ENCODE results near the gene MIF4GD. TPM values are rescaled to one million over a fixed set of nuclear protein-coding genes. Genes with fewer than 3 reads are reported as not detected.
"Not testable (repeated sequence)": the region's sequence is repeated elsewhere in the genome, so short reads cannot be mapped to it uniquely, and the experiment has no call there.

Gene MIF4GD
- total and polyA plus RNA-seq, 10 donors = 27.1 to 47.3 (median 36.8) TPM

GRCh38 chr17:75285123-75285522 lies 14.1 kb upstream of the MIF4GD start:
- H3K36me3 ChIP-seq = peaks cover 0 to 64% (median 35%) of the 10 kb centered on the region in 6 donors
- H3K27me3 ChIP-seq (replicated peaks in 1 of 7) = no peaks in the 10 kb centered on the region
- WGBS, 5 donors = 79 to 94% (median 86%) methylated on average over 6 of the region's 6 CpGs
- no peak overlapping the region for H3K27ac ChIP-seq
- DNase-seq = no peak
- TF ChIP-seq CTCF (IDR thresholded peaks at IDR 0.05 in 8 of 11, conservative IDR thresholded peaks at IDR 0.05 in 3 of 11) (no peak), POLR2A (IDR thresholded peaks at IDR 0.05) (no peak), POLR2AphosphoS5 (IDR thresholded peaks at IDR 0.05) (no peak)
- intact Hi-C loops (cut with DNase I; ENCODE audit: low total_unique reads) = no loop called here
- H3K4me3 ChIP-seq = no peak overlapping the region
- no peaks in the 10 kb centered on the region for H3K9me3 ChIP-seq
- H3K4me1 ChIP-seq = peaks cover 6 to 29% (median 20%) of the 10 kb centered on the region in 6 donors

GRCh38 chr17:75280189-75280588 lies 9.2 kb upstream of the MIF4GD start:
- H3K4me1 ChIP-seq; H3K9me3 ChIP-seq; intact Hi-C loops (cut with DNase I; ENCODE audit: low total_unique reads); H3K27me3 ChIP-seq (replicated peaks in 1 of 7); H3K4me3 ChIP-seq; DNase-seq; H3K27ac ChIP-seq: not testable (repeated sequence)
- WGBS, 5 donors = 94 to 98% (median 95%) methylated on average over 4 of the region's 4 CpGs
- H3K36me3 ChIP-seq = peaks cover 0 to 81% (median 34%) of the 10 kb centered on the region in 6 donors

GRCh38 chr17:75277664-75278071 lies 6.6 kb upstream of the MIF4GD start:
- no peak for DNase-seq
- Histone ChIP-seq H3K4me3 (no peak overlapping the region), H3K36me3 (peaks cover 0 to 81% (median 25%) of the 10 kb centered on the region in 6 donors), H3K9me3 (no peaks in the 10 kb centered on the region), H3K27me3 (replicated peaks in 1 of 7) (no peaks in the 10 kb centered on the region), H3K27ac (no peak overlapping the region), H3K4me1 (peaks cover under 1 to 15% (median 4%) of the 10 kb centered on the region in 6 donors)
- TF ChIP-seq POLR2A (IDR thresholded peaks at IDR 0.05) (no peak), CTCF (IDR thresholded peaks at IDR 0.05 in 8 of 11, conservative IDR thresholded peaks at IDR 0.05 in 3 of 11) (no peak), POLR2AphosphoS5 (IDR thresholded peaks at IDR 0.05) (no peak)
- 84 to 95% (median 93%) methylated on average over 6 of the region's 6 CpGs for WGBS, 5 donors
- intact Hi-C loops (cut with DNase I; ENCODE audit: low total_unique reads) = no loop called here

- peak; percentile 31 for DNase-seq
- 69 to 82% (median 79%) methylated on average over 7 of the region's 7 CpGs for WGBS, 5 donors
- TF ChIP-seq POLR2A (IDR thresholded peaks at IDR 0.05) (no peak), POLR2AphosphoS5 (IDR thresholded peaks at IDR 0.05) (no peak), CTCF (IDR thresholded peaks at IDR 0.05 in 8 of 11, conservative IDR thresholded peaks at IDR 0.05 in 3 of 11) (no peak)
Observed at GRCh38 chr17:75273977-75274708, 3.1 kb upstream of the MIF4GD start.

More at GRCh38 chr17:75273977-75274708, 3.1 kb upstream of the MIF4GD start:
- Histone ChIP-seq H3K36me3 (peaks cover 0 to 48% (median 12%) of the 10 kb centered on the region in 6 donors), H3K4me3 (no peak overlapping the region), H3K27me3 (replicated peaks in 1 of 7) (no peaks in the 10 kb centered on the region), H3K27ac (no peak overlapping the region), H3K4me1 (peaks cover 16 to 43% (median 30%) of the 10 kb centered on the region in 6 donors), H3K9me3 (no peaks in the 10 kb centered on the region)
- intact Hi-C loops (cut with DNase I; ENCODE audit: low total_unique reads) = no loop called here
